Erythroblast (primary cell): ENCODE data around the gene DCHS1.
A peak's percentile ranks its signal among the peaks of the same experiment; 100 is the strongest.

Experiments used
- DNase-seq, 2 experiments: peaks; one replicate each; lab custom pipeline; 2025; lab: John Stamatoyannopoulos, UW
- GATA1 ChIP-seq: IDR thresholded peaks from 2 replicates; pipeline ENCODE4 v1.6.1; 2011; ENCODE audit warnings: low read depth, mild to moderate bottlenecking, control low read depth, low read length, moderate library complexity
- POLR2A ChIP-seq: IDR thresholded peaks from 2 replicates; pipeline ENCODE4 v1.6.1; 2011; ENCODE audit warnings: mild to moderate bottlenecking, low read length

DCHS1 gene

DNA sequence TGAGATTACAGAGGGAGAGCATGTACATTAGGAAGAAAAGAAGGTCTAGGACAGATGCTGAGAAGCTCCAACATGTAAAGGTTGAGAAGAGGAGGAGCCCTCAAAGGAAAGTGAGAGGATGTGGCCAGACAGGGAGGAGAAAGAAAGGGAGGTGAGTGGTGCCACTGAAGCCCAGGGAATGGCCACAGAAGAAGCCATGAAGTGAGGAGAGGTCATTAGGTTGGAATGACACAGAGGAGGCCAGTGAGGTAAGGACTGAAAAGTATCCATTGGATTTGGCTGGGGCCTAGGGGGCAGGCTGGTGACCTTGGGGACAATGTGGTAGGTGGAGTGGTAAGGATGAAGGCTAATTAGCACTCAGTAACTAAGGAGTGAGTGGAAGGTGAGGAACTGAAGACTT is 3.0 kb upstream of the DCHS1 start:
- no peak for DNase-seq

DNA sequence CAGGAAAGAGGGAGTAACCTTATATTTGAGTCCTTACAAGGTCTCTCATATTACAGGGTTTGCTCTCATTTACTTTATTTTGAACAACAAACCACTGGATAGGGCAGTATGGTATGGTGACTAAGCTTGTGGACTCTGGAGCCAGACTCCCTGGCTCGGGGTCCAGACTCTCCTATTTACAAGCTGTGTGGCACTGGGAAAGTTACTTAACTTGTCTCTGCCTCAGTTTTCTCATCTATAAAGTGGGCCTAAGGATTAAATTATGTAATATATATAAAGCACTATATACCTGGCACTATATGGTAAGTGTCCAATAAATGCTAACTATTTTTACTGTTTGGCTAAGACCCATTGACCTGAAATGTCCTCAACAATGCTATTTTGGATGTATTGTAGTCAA is 1.7 kb upstream of the DCHS1 start:
- no peak for DNase-seq
- TF ChIP-seq POLR2A (no peak), GATA1 (no peak)

More for the DNA sequence above, 3.0 kb upstream of the DCHS1 start:
- TF ChIP-seq GATA1 = no peak
- no peak for TF ChIP-seq POLR2A

DNA sequence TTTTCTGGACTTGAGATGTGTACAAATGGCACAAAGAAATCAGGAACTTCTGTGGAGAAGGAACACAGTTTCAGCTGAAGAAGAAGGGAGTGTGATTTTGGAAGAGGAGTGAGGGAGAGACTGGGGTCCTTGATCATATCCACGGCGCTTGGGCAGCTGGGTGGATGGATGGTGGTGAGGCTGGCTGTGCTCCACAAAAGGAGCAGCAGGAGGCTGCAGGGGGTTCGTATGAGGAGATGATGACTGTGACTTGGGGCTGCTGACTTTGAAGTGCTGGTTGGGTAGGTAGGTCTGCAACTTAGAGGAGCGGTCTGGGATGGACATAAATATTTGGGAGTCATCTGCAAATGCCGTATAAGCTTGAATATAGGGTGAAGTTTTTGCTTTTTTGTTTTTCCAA is 1.3 kb upstream of the DCHS1 start:
- no peak for DNase-seq
- TF ChIP-seq POLR2A = no peak
- no peak for TF ChIP-seq GATA1

DNA sequence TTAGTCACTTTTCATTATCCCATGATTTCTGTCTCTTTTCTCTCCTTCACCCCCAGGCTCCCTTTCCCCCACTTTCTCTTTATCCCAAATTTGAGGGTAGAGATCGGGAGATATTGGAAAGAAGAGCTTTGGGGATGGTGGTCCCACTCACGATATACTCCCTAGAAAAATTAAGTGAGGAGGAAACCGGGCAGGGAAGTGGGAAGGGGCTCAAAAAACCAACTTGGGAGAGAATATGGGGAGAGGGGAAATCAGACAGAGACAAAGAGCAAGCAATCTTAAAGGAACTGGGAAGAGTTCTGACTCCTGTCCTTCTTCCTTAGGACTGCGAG is 941 bp upstream of the DCHS1 start:
- TF ChIP-seq POLR2A = no peak
- no peak for TF ChIP-seq GATA1
- no peak for DNase-seq

DNA sequence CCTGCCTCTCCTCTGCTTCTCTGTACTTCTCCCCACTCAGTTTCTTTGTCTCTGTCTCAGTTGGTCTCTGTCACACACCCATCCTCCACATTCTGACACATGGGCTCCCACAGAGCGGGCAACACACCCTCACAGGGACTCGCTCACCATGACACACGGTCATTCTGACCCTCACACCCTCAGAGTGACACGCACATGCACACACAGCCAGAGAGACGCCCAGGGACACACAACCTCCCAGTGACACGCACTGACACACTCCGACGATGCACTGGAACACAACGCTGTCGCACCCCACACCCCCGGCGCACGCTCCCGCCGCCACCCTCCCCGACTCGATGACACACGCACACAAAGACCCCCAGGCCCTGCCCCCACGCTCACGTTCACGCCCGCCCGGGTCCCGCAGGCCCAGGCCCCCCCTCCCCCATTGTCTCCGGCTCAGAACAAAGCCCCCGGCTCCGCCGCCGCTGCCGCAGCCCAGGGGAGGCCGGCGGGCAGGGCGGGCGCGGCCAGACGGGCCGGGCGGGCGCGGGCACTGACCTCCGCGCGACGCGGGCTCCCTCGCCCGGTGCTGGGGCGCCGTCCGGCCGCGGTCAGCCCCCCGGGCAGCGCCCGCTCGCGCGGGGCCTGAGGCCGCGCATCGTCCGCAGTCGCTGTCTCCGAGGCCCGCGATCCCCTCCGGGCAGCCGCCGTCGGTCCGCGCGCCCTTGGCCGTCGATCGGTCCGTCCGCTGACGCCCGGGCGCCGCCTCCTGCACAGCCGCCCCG is 404 bp downstream of the DCHS1 start:
- DNase-seq = no peak
- no peak for TF ChIP-seq GATA1
- no peak for TF ChIP-seq POLR2A

DNA sequence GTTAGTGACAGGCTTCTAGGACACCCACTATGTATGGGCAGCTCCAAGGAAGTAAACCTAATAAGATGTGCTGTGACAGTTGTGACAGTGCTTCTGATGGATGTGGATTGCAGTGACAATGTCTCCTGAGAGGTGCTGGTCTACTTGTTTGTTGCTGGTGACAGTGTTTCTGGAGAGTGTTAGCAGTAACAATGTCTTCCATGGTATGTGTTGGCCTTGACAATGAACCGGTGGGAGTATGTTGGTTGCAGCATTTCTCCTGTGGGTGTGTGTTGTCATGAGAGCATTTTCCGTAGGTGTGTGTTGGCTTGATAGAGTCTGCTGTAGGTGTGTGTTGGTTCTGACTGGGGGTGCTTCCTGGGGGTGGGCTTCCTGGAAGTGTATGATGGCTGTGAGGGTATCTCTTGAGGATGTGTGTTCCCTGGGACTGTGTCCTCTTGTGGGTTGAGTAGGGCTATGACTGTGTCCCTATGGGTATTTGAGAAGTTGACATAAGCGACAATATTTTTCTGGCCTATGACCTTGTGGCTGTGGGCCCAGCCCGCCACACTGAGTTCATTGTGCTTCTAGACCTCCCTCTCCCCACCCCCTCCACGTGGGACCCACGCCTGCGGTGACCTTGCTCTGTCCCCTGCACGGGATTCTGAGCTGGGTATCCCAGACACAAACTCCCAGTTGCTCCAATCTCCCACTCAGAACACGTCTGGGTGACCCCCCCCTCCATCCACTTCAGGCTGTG is 1.2 kb downstream of the DCHS1 start:
- TF ChIP-seq POLR2A (no peak), GATA1 (no peak)
- no peak for DNase-seq

DNA sequence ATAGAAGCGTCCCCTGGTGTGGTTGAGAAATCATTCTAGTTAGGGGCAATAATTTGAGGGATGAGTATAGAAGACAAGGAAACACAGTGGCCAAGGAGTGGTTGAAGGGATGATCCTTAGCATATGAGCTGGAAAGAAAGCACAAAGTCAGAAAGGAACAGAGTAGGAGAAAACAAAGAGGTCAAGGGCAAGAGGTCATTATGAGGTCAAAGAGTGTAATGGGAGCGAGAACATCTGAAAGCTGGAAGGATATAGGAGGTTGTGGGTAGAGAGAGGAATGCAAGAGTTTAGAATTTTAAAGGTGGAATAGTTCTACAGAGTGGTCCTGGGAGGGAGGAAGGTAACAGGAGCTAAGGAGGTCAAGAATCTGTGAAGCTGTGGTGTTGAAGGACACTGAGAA is 2.0 kb downstream of the DCHS1 start:
- TF ChIP-seq POLR2A = no peak
- TF ChIP-seq GATA1 = no peak
- DNase-seq = no peak

DNA sequence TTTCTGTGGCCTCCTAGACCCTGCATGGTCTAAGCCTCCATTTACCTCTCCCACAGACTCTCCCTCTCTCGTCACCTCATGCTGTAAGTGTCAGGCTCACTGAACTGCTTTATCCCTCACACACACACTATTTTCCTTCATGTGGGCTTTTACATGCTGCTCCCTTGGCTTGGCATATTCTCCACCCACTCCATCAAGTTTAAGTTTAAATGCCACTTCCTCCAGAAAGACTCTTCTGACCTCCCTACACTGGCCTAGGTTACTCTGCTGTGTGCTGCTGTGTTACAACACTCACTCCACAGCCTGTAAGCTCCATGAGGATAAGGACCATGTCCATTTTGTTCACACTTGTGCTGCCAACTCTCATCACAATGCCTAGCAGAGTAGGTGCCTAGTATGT is 2.5 kb downstream of the DCHS1 start:
- no peak for DNase-seq
- TF ChIP-seq GATA1 = no peak
- TF ChIP-seq POLR2A = no peak

DNA sequence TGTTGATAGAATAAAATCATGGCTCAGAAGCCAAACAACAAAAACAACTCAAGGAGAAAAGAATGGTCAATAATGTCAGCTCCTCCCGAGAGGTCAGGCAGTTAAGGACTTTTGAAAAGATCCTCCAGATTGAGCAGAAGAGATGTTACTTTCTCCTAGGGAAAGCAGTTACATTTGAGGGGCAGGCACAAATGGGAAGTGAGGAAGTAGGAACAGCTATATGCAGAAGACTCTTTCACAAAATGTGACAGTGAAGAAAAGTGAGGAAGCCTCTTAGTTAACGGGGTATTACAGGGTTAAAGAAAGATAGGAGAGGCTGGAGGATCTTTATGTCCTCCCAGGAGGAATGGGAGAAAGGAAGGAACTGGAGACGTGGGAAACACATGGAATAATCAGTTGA is 3.4 kb downstream of the DCHS1 start:
- DNase-seq = no peak

DNA sequence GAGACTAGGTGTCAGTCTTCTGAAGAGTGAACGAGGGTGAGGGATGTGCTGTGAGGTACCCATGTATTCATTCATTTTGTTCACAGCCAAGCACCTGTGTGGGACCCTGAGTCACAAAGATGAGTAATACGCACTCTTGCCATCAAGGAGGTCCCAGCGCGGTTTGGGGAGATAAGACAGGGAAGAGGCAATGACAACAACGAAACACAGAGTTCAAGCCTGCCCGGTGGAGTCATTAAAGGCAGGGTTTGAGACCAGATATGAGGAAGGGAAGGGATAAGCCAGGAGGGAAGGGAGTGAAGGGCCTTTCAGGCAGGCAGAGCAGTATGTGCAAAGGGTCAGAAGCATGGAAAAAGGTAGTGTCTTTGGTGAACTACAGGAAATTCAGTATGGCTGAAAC is 4.6 kb downstream of the DCHS1 start:
- TF ChIP-seq GATA1 (no peak), POLR2A (no peak)
- DNase-seq = peak in 1 of 2 experiments; percentile 24

More for the DNA sequence above, 3.4 kb downstream of the DCHS1 start:
- no peak for TF ChIP-seq GATA1
- no peak for TF ChIP-seq POLR2A

DNA sequence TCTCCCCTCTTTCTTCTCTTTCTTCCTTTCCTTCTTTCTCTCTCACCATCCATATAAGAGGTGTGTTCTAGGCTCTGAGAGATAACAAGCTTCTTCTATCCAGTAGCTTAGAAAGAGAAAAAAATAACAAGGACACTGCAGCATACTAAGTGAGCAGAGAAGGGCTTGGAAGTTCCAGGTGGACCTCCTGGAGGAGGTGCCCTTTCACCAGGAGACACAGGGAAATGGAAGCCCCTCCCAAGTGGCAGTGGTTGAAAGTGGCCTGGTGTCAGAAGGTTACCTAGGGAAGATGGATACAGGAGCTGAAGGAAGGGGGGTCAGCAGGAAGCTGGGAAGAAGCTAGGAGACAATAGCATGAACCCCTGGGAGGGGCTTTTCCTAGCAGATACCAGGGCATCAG is 5.5 kb downstream of the DCHS1 start:
- no peak for DNase-seq
- TF ChIP-seq POLR2A (no peak), GATA1 (no peak)

DNA sequence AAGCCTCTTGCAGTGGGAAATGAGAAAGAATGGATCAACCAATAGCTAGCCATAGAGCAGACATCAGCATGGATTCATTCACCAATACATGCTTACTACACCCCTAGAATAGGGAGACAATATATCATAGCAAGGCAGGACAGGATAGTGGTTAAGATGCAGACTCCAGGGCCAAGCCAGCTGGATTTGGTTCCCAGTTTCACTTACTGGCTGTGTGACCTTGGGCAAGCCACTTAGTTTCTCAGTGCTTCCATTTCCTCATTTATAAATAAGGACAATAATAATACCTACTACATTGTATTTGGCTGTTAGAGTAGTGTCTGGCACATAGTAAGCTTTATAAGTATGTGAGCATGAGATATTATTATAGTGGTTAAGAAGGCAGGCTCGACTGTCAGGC is 7.1 kb downstream of the DCHS1 start:
- no peak for DNase-seq
- TF ChIP-seq POLR2A (no peak), GATA1 (no peak)

DNA sequence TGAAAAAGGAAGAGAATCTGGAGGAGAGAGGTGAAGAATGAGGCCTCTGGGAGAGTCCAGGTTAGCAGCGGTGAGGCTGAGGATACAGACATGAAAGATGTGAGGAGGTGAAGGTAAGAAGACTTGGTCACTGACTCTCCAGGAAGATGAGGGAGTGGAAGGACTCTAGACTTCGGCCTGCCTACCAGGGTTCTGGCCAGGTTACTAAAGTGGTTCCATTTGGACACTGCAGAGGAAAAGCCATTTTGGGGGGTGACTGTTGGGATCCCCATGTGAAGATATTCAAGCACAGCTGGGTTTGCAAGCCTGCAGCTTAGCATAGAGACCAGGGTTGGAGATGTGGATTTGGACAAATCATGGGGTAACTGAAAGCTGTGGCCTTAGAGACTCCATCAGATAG is 7.8 kb downstream of the DCHS1 start:
- DNase-seq = no peak
- no peak for TF ChIP-seq GATA1
- TF ChIP-seq POLR2A = no peak

DNA sequence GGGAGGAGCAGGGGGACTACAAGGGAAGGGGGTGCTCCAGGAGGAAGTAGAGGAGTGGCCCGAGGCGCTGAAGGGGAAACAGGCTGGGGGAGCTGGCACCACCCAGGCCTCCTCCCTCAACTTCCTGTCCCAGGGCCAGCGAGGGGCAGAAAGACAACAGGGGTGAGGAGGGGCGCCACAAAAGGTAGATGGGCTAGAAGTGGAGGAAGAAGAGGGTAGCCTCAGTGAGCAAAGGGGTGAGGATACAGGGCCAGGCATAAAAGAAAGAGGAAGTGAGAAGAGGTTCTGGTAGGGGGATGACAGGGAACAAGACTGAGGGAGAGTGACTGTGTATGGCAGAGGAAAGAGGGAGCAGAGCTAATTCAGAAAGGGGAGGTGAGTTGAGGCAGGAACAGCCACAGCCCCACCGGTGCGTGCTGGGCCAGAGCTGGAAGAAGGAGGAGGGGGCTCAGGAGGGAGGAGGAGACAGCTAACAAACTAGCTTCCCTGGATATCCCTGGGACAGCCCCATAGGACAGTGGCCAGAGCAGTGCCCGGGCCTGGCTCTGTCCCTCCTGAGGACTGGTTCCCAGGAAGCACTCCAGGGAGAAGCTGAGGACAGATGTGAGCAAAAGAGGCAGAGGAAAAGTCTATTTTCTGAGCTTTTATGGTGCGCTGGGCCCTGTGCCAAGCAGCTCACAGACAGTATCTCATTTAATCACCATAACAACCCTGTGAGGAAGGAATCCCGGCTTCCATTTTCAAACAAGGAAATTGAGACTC is 8.5 kb downstream of the DCHS1 start:
- DNase-seq = no peak
- no peak for TF ChIP-seq POLR2A
- no peak for TF ChIP-seq GATA1
